ENCODE data around the gene CATSPERZ. TPM values are rescaled to one million over a fixed set of nuclear protein-coding genes. Genes with fewer than 3 reads are reported as not detected.

The CATSPERZ gene
- total and polyA plus RNA-seq, 2 donors (not counting 3 experiments of a cell fraction or from before 2014, with no cell fraction given), result 0.11 TPM; not detected in 1

GRCh38 chr11:64261556-64262080 lies 38.5 kb upstream of the CATSPERZ start:
- dilution Hi-C loops (cut with MboI; ENCODE audit: extremely low pct_ligation_motif_present, low sequenced_read_pairs), result no loop called here
- Histone ChIP-seq H3K4me2 (ENCODE audit: insufficient read depth, low read length) (no peak overlapping the region), H3K79me2 (ENCODE audit: control insufficient read depth, insufficient read depth, low read length) (no peaks in the 10 kb centered on the region), H3K4me1 (ENCODE audit: control insufficient read depth, extremely low read depth, insufficient read depth, low read length) (peaks cover 22% of the 10 kb centered on the region), H3K27me3 (ENCODE audit: control insufficient read depth in 2 of 2, insufficient read depth in 2 of 2, low read length in 2 of 2) (no peaks in the 10 kb centered on the region), H2AFZ (ENCODE audit: low read depth, low read length) (no peak overlapping the region), H3K9me1 (replicated peaks; ENCODE audit: control insufficient read depth, extremely low read depth, insufficient read depth, low read length) (no peaks in the 10 kb centered on the region), H3K27ac (ENCODE audit: insufficient read depth, low read depth, low read length) (no peak overlapping the region), H3K9me3 (replicated peaks; ENCODE audit: control insufficient read depth, insufficient read depth, low read length) (no peaks in the 10 kb centered on the region), H4K20me1 (replicated peaks; ENCODE audit: control insufficient read depth, extremely low read depth, insufficient read depth, low read length) (no peaks in the 10 kb centered on the region), H3K36me3 (ENCODE audit: control insufficient read depth in 2 of 2, extremely low read depth in 1 of 2, insufficient read depth in 2 of 2, low read length in 2 of 2) (peaks cover 18 to 41% of the 10 kb centered on the region in 2 experiments), H3K9ac (replicated peaks; ENCODE audit: extremely low read depth, insufficient read depth, low read length) (no peak overlapping the region), H3K4me3 (replicated peaks in 1 of 3; ENCODE audit: insufficient read depth in 1 of 3, low read depth in 1 of 3, low read length in 3 of 3) (no peak overlapping the region)
- BruUV-seq (replicated peaks), result no TSS peak
- DNase-seq (ENCODE audit: low read depth, low spot score) (no peak), FAIRE-seq (no peak)
- intact Hi-C loops (cut with micrococcal nuclease), result no loop called here
- TF ChIP-seq JUN (IDR thresholded peaks at IDR 0.05; ENCODE audit: borderline replicate concordance, insufficient read depth, insufficient read length, low read depth) (no peak), MAX (IDR thresholded peaks at IDR 0.05; ENCODE audit: insufficient read depth, insufficient read length) (no peak), POLR2A (IDR thresholded peaks at IDR 0.05; ENCODE audit: low read depth, low read length) (no peak), POLR2AphosphoS5 (IDR thresholded peaks at IDR 0.05; ENCODE audit: insufficient read depth, low read depth, low read length) (no peak), FOS (IDR thresholded peaks at IDR 0.05; ENCODE audit: borderline replicate concordance, insufficient read depth, low read length) (no peak), CTCF (IDR thresholded peaks at IDR 0.05; ENCODE audit: extremely low read depth in 1 of 2, insufficient read depth in 1 of 2, low read depth in 1 of 2, low read length in 2 of 2) (no peak), GATA2 (IDR thresholded peaks at IDR 0.05; ENCODE audit: insufficient read depth, insufficient read length, low read depth, low read length) (no peak), EZH2 (IDR thresholded peaks at IDR 0.05; ENCODE audit: borderline replicate concordance, low read depth, low read length, severe bottlenecking) (no peak)
- ChIA-PET POLR2A (no interaction called here), CTCF (interaction anchor here (1.0 kb wide), 1 partner anchor 16 kb away, joined by 3 read pairs; no protein-coding TSS in a partner anchor)

All from endothelial cell of umbilical vein (primary cell).